H9 (cell line): ENCODE results near the gene CD79B. TPM values are rescaled to one million over a fixed set of nuclear protein-coding genes. Genes with fewer than 3 reads are reported as not detected.

ENCODE experiments used
- DNase-seq: peaks from one replicate; pipeline ENCODE4 v3.0.0-alpha.2; 2017
- H2AFZ ChIP-seq: one replicate; pipeline ENCODE4 v1.6.1; 2013; ENCODE audit warnings: mild to moderate bottlenecking, low read length, control low read depth, moderate library complexity
- H2AK5ac ChIP-seq: 2 replicates; pipeline ENCODE4 v1.6.1; 2013; ENCODE audit warnings: low read length, control low read depth, mixed read lengths; ENCODE audit not compliant: insufficient read length
- H2BK120ac ChIP-seq: one replicate; pipeline ENCODE4 v1.6.1; 2013; ENCODE audit warnings: low read depth, mild to moderate bottlenecking, low read length, control low read depth, inconsistent platforms; ENCODE audit not compliant: poor library complexity, severe bottlenecking
- H2BK12ac ChIP-seq: 2 replicates; pipeline ENCODE4 v1.6.1; 2013; ENCODE audit warnings: low read length, control low read depth, mixed read lengths, low read depth; ENCODE audit not compliant: insufficient read length
- H2BK15ac ChIP-seq: 2 replicates; pipeline ENCODE4 v1.6.1; 2013; ENCODE audit warnings: low read depth, low read length, control low read depth
- H2BK20ac ChIP-seq: one replicate; pipeline ENCODE4 v1.6.1; 2013; ENCODE audit warnings: low read depth, mild to moderate bottlenecking, low read length, control low read depth, inconsistent platforms; ENCODE audit not compliant: poor library complexity, severe bottlenecking
- H2BK5ac ChIP-seq: 2 replicates; pipeline ENCODE4 v1.6.1; 2013; ENCODE audit warnings: low read length, control low read depth, mixed read lengths; ENCODE audit not compliant: insufficient read length
- H3K14ac ChIP-seq: 2 replicates; pipeline ENCODE4 v1.6.1; 2013; ENCODE audit warnings: low read length, control low read depth; ENCODE audit not compliant: insufficient read depth
- H3K18ac ChIP-seq: 2 replicates; pipeline ENCODE4 v1.6.1; 2013; ENCODE audit warnings: low read depth, mild to moderate bottlenecking, mixed read lengths, low read length, control low read depth; ENCODE audit not compliant: insufficient read length
- H3K23ac ChIP-seq: 2 replicates; pipeline ENCODE4 v1.6.1; 2013; ENCODE audit warnings: low read length, control low read depth, mixed read lengths, low read depth; ENCODE audit not compliant: insufficient read length
- H3K23me2 ChIP-seq: 2 replicates; pipeline ENCODE4 v1.6.1; 2013; ENCODE audit warnings: low read depth, mild to moderate bottlenecking, mixed read lengths, low read length, control low read depth; ENCODE audit not compliant: insufficient read length, poor library complexity, severe bottlenecking
- H3K27ac ChIP-seq: 2 replicates; pipeline ENCODE4 v1.5.1; 2013; ENCODE audit warnings: low read length, control low read depth, mixed read lengths, low read depth; ENCODE audit not compliant: insufficient read length
- H3K27me3 ChIP-seq: 2 replicates; pipeline ENCODE4 v1.6.1; 2013; ENCODE audit warnings: low read length, control low read depth, inconsistent platforms; ENCODE audit not compliant: insufficient read depth
- H3K4ac ChIP-seq: 2 replicates; pipeline ENCODE4 v1.6.1; 2013; ENCODE audit warnings: low read depth, mild to moderate bottlenecking, control low read depth, inconsistent platforms, low read length, moderate library complexity
- H3K4me1 ChIP-seq: 2 replicates; pipeline ENCODE4 v1.6.1; 2013; ENCODE audit warnings: low read length, control low read depth, inconsistent platforms; ENCODE audit not compliant: insufficient read depth
- H3K4me2 ChIP-seq: 2 replicates; pipeline ENCODE4 v1.6.1; 2013; ENCODE audit warnings: low read length, control low read depth, mixed read lengths; ENCODE audit not compliant: insufficient read length, insufficient read depth
- H3K56ac ChIP-seq: 2 replicates; pipeline ENCODE4 v1.6.1; 2013; ENCODE audit warnings: low read depth, mild to moderate bottlenecking, mixed read lengths, low read length, control low read depth; ENCODE audit not compliant: insufficient read length
- H3K79me1 ChIP-seq: 2 replicates; pipeline ENCODE4 v1.6.1; 2013; ENCODE audit warnings: low read depth, mild to moderate bottlenecking, moderate library complexity, low read length, control low read depth, inconsistent platforms; ENCODE audit not compliant: insufficient read depth, poor library complexity, severe bottlenecking
- H3K79me2 ChIP-seq: 2 replicates; pipeline ENCODE4 v1.6.1; 2013; ENCODE audit warnings: low read length, control low read depth, inconsistent platforms; ENCODE audit not compliant: insufficient read depth
- H3K9ac ChIP-seq: 2 replicates; pipeline ENCODE4 v1.6.1; 2013; ENCODE audit warnings: low read length, control low read depth, mixed read lengths; ENCODE audit not compliant: insufficient read length; ENCODE audit errors: extremely low read depth
- H3K9me3 ChIP-seq: one replicate; pipeline ENCODE4 v1.6.1; 2013; ENCODE audit warnings: low read depth, low read length, inconsistent platforms; ENCODE audit not compliant: control insufficient read depth
- H3T11ph ChIP-seq: one replicate; pipeline ENCODE4 v1.6.1; 2013; ENCODE audit warnings: mild to moderate bottlenecking, low read length, control low read depth, inconsistent platforms
- H4K20me1 ChIP-seq: one replicate; pipeline ENCODE4 v1.6.1; 2013; ENCODE audit not compliant: control insufficient read depth, insufficient read length, insufficient read depth
- H4K5ac ChIP-seq: 2 replicates; pipeline ENCODE4 v1.6.1; 2013; ENCODE audit warnings: low read depth, mild to moderate bottlenecking, mixed read lengths, low read length, control low read depth; ENCODE audit not compliant: insufficient read length
- H4K8ac ChIP-seq: replicated peaks from 2 replicates; pipeline ENCODE4 v1.6.1; 2013; ENCODE audit warnings: low read length, control low read depth, mixed read lengths, low read depth; ENCODE audit not compliant: insufficient read length
- H4K91ac ChIP-seq: 2 replicates; pipeline ENCODE4 v1.6.1; 2013; ENCODE audit warnings: low read depth, mild to moderate bottlenecking, moderate library complexity, mixed read lengths, low read length, control low read depth; ENCODE audit not compliant: insufficient read length
- H3K27ac Mint-ChIP-seq, 3 experiments: 2 replicates in 2 of 3; 3 replicates in 1 of 3; pipeline ENCODE4 v1.8.0; 2020 to 2021; ENCODE audit warnings: mixed read lengths in 3 of 3, mild to moderate bottlenecking in 1 of 3, moderate library complexity in 1 of 3
- H3K27me3 Mint-ChIP-seq: 2 replicates; pipeline ENCODE4 v1.8.0; 2021; ENCODE audit warnings: low read depth, mild to moderate bottlenecking, moderate library complexity, mixed read lengths
- H3K36me3 Mint-ChIP-seq, 3 experiments: 2 replicates in 2 of 3; 3 replicates in 1 of 3; pipeline ENCODE4 v1.8.0; 2020 to 2021; ENCODE audit warnings: low read depth in 3 of 3, mixed read lengths in 3 of 3; ENCODE audit not compliant: insufficient read depth in 1 of 3
- H3K4me1 Mint-ChIP-seq, 2 experiments: 2 replicates each; pipeline ENCODE4 v1.8.0; 2020; ENCODE audit warnings: mixed read lengths in 2 of 2
- H3K4me3 Mint-ChIP-seq, 2 experiments: 2 replicates in 1 of 2; 3 replicates in 1 of 2; pipeline ENCODE4 v1.8.0; 2020 to 2021; ENCODE audit warnings: mild to moderate bottlenecking in 2 of 2, mixed read lengths in 2 of 2, moderate library complexity in 1 of 2
- H3K9me3 Mint-ChIP-seq, 2 experiments: 2 replicates in 1 of 2; 3 replicates in 1 of 2; pipeline ENCODE4 v1.8.0; 2020; ENCODE audit warnings: mild to moderate bottlenecking in 2 of 2, mixed read lengths in 2 of 2, moderate library complexity in 1 of 2
- WGBS: extraction: QIAGEN DNeasy Blood & Tissue Kit; methylation state at CpG from one replicate; pipeline ENCODE4 v1.1.7; 2013; ENCODE audit warnings: missing lambda C conversion rate, low lambda C conversion rate, mixed read lengths; ENCODE audit not compliant: insufficient read length; ENCODE audit errors: extremely low coverage; 5-methylcytosine and 5-hydroxymethylcytosine counted together
- total RNA-seq: library from RNA; stranded (reverse); gene quantifications from 2 replicates; pipeline ENCODE4 v1.2.1, GENCODE V29; 2021
- TF ChIP-seq, protein P1 (sequence below): fragments of 200-600 bp; sonication (generic); conservative IDR thresholded peaks from 3 replicates; pipeline ENCODE4 v1.8.0; 2021; ENCODE audit warnings: antibody characterized with exemption, mild to moderate bottlenecking

Gene CD79B
- total RNA-seq, 1 experiment from 2014 or later: 0.96 TPM

DNA sequence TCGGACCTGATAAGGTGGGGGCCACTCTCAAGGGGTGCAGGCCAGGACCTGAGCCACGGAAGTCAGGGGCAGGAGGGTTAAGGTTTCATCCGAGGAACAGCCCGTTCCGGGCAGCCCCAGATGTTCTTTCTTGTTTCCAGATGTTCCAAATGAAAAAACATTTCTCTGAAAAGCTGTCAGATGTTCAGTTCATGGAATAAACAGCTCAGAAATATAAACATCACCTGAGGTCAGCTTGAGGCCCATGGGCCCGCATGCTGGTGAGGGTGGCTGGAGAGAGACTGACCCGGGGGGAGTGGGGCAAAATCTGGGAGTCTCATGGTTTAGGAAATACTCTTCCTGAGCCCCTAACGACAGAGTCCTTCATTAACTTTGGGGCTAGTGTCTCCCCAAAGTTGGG is 1.5 kb upstream of the CD79B start:
- Histone ChIP-seq H3K79me1 (no peaks in the 10 kb centered on the region), H4K8ac (no peak overlapping the region), H2BK120ac (no peak overlapping the region), H3K9me3 (no peaks in the 10 kb centered on the region), H2AK5ac (no peak overlapping the region), H2AFZ (no peak overlapping the region), H2BK20ac (no peak overlapping the region), H4K91ac (no peak overlapping the region), H2BK12ac (no peak overlapping the region), H3K27ac (no peak overlapping the region), H2BK5ac (no peak overlapping the region), H4K20me1 (no peaks in the 10 kb centered on the region), H3T11ph (no peak overlapping the region), H3K79me2 (no peaks in the 10 kb centered on the region), H3K4me2 (no peak overlapping the region), H3K27me3 (no peaks in the 10 kb centered on the region), H3K23ac (no peak overlapping the region), H3K23me2 (no peaks in the 10 kb centered on the region), H2BK15ac (no peak overlapping the region), H3K56ac (no peak overlapping the region), H3K4me1 (no peaks in the 10 kb centered on the region; the same call in 1 of the 2 replicates), H3K18ac (no peak overlapping the region), H4K5ac (no peak overlapping the region), H3K4ac (no peak overlapping the region), H3K9ac (no peak overlapping the region), H3K14ac (no peak overlapping the region)
- H3K4me1 Mint-ChIP-seq: peaks cover 20 to 32% of the 10 kb centered on the region in 2 experiments
- H3K27me3 Mint-ChIP-seq: no peaks in the 10 kb centered on the region; the same call in none of the 2 replicates
- no peak for DNase-seq
- H3K36me3 Mint-ChIP-seq: no peaks in the 10 kb centered on the region; a peak in 1 of 7 replicates
- TF ChIP-seq, protein P1, sequence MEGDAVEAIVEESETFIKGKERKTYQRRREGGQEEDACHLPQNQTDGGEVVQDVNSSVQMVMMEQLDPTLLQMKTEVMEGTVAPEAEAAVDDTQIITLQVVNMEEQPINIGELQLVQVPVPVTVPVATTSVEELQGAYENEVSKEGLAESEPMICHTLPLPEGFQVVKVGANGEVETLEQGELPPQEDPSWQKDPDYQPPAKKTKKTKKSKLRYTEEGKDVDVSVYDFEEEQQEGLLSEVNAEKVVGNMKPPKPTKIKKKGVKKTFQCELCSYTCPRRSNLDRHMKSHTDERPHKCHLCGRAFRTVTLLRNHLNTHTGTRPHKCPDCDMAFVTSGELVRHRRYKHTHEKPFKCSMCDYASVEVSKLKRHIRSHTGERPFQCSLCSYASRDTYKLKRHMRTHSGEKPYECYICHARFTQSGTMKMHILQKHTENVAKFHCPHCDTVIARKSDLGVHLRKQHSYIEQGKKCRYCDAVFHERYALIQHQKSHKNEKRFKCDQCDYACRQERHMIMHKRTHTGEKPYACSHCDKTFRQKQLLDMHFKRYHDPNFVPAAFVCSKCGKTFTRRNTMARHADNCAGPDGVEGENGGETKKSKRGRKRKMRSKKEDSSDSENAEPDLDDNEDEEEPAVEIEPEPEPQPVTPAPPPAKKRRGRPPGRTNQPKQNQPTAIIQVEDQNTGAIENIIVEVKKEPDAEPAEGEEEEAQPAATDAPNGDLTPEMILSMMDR: no peak
- no peaks in the 10 kb centered on the region for H3K9me3 Mint-ChIP-seq
- no CpG with 5 or more reads among the region's 8 CpGs for WGBS
- H3K4me3 Mint-ChIP-seq: no peak overlapping the region
- no peak overlapping the region for H3K27ac Mint-ChIP-seq
